Activated effector memory CD4-positive, alpha-beta T cell treated with anti-CD3 and anti-CD28 coated beads, Interleukin-2, amount 50 U/mL, for 16 hours (primary cell): ENCODE measurements around the gene HBG1.
"Not testable (repeated sequence)": the region's sequence is repeated elsewhere in the genome, so short reads cannot be mapped to it uniquely, and the experiment has no call there.

Source experiments
- DNase-seq: peaks from one replicate; pipeline ENCODE4 v3.0.0-alpha.2; 2020

The HBG1 gene

DNA sequence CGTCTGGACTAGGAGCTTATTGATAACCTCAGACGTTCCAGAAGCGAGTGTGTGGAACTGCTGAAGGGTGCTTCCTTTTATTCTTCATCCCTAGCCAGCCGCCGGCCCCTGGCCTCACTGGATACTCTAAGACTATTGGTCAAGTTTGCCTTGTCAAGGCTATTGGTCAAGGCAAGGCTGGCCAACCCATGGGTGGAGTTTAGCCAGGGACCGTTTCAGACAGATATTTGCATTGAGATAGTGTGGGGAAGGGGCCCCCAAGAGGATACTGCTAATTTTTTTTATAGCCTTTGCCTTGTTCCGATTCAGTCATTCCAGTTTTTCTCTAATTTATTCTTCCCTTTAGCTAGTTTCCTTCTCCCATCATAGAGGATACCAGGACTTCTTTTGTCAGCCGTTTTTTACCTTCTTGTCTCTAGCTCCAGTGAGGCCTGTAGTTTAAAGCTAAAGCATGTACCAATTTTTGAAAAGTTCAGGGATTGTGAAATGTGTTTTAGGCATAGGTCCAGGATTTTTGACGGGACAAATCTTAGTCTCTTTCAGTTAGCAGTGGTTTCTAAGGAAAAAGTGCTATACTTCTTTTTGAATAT lies at the start of gene HBG1:
TSS of gene HBG1 (minus strand) at position 51 of the 590 bp plus-strand sequence. CDS start 53 bp downstream, outside the sequence.
- DNase-seq: not testable (repeated sequence)

DNA sequence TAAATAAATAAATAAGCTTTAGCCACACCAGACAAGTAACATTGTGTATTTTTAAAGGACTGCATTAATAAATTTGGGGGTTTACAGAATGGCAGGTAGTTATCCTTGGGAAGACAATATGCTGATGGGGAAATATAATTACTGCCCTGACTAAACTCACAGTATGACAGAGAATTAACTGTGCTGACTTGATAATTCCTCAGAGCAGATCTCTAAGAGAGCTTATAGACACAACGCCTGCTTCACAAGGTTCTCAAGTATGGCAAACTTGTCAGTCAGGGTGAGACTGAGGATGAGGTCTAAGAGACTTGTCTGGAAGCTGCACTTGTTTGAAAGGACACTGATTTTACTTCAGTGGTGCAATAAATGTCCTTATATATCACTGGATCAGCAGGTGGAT lies 48.8 kb upstream of the HBG1 start:
- DNase-seq: no peak

DNA sequence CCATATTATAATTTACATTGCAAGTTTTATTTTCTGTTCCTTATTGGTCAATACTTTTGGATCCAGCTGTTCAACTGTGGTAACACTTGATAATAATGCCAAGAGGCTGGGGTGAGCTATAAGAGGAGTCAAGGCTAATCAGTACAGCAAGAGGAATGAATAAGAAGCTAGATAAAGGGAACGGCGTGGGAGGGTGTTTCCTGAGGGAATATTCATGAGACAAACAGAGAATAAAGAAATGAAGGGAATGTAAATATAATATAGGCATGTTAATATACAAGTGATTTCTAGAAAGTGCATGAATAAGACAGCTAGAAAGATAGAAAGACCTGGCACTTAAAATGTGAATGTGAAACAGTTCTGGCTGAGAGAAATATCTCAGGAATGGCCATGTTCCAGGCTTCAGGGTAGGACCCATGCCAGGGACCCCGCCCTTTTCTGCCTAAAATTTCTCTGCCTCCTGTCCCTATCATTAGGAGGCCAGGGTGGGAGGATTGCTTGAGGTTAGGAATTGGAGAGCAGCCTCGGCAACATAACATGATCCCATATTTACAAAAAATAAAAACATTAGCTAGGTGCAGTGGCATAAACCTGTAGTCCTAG lies 48.2 kb upstream of the HBG1 start:
- no peak for DNase-seq

DNA sequence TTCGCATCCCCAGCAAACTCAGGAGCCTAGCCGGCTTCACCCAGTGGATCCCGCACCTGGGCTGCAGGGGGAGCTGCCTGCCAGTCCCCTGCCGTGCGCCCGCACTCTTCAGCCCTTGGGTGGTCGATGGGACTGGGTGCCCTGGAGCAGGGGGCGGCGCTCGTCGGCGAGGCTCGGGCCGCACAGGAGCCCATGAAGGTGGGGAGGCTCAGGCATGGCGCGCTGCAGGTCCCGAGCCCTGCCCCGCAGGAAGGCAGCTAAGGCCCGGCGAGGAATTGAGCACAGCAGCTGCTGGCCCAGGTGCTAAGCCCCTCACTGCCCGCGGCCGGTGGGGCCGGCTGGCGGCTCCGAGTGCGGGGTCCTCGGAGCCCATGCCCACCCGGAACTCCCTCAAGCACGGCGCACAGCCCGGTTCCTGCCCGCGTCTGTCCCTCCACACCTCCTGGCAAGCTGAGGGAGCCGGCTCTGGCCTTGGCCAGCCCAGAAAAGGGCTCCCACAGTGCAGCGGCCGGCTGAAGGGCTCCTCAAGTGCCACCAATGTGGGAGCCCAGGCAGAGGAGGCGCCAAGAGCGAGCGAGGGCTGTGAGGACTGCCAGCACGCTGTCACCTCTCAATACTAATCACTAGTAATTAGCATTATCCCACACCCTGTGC lies 44.8 kb upstream of the HBG1 start:
- DNase-seq: not testable (repeated sequence)

DNA sequence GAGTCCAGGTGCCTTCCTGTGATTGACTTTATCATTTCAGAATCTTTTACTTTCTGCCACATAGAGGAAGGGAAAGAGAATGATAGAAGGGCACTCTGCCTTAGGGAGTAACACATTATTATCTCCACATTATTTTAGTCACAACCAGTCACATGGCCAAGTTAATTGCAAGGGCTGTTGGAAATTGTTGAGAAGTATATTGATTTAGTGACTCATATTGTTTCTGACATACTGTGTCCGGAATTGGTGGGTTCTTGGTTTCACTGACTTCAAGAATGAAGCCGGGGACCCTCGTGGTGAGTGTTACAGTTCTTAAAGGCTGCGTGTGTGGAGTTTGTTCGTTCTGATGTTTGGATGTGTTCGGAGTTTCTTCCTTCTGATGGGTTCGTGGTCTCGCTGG lies 43.4 kb upstream of the HBG1 start:
- no peak for DNase-seq

DNA sequence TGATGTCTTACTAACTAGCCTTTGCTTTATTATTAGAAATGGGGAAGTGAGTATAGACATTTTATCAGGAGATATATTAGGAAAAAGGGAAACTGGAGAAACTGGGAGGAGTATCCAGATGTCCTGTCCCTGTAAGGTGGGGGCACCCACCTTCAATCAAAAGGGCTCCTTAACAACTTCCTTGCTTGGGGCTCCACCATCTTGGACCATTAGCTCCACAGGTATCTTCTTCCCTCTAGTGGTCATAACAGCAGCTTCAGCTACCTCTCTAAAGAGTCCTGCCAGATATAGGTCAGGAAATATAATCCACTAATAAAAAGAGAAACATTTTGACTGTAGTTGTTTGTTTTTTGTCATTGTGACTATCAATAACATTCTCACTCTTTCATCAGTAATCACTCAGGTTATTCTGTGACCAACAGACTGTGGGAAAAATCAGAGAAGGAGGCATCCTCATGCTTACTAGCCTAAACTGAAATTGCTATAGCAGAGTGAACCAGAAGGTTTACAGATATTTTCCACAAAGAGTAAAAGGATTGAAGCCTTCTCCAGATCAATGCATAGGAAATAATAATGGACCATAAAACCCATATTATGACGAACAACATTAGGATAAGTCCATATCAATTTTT lies 41.7 kb upstream of the HBG1 start:
- no peak for DNase-seq

DNA sequence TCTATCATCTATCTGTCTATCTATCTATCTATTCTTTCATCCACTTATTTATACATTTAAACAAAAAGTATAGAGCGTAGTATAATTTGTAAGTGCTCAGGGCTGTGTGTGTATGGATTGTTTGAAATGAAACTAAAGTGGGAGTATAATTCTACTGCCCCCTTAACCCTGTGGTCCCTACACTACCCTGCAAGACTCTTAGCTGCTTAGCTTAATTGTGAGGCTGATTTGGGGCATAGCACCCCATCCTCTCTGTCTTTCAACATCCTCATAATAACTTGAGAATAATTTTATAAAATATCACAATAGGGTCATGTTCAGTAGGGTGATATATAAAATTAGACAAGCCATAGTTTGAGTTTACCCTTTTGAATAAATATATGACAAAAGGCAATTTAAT lies 40.4 kb upstream of the HBG1 start:
- no peak for DNase-seq

DNA sequence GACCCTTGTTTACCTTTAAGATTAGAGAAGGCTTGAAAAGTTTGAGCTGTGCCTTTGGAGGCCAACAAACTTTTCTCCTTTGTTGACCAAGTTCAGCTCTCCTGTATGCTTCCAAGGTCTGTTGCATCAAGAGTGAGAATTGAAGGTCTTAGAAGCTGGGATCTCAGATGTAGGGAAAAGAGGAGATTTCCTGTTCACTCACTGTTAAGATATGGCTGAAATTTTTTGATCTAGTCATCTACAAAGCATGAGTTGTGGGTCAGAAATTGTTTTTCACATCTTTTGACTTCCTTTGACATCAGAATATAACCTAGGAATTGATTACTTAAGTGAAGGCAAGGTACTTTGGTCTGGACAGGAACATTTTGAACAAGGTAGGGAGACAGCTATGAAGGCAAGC lies 40.0 kb upstream of the HBG1 start:
- no peak for DNase-seq

DNA sequence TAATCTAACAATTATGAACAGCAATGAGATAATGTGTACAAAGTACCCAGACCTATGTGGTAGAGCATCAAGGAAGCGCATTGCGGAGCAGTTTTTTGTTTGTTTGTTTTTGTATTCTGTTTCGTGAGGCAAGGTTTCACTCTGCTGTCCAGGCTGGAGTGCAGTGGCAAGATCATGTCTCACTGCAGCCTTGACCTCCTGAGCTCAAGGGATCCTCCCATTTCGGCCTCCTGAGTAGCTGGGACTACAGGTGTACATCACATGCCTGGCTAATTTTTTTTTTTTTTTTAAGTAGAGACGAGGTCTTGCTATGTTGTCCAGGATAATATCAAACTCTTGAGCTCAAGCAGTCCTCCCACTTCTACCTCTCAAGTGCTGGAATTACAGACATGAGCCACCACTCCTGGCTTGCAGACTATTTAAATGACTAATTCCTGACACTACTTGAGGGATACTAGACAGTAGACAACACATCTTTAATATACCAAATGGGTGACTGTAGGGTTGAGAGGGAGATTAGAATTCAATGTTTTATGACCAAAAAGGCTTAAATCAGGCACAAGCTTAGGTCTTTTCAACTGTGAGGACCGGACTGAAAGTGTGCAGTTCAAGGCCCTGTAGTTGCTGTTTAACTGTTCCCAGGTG lies 39.4 kb upstream of the HBG1 start:
- DNase-seq: no peak

DNA sequence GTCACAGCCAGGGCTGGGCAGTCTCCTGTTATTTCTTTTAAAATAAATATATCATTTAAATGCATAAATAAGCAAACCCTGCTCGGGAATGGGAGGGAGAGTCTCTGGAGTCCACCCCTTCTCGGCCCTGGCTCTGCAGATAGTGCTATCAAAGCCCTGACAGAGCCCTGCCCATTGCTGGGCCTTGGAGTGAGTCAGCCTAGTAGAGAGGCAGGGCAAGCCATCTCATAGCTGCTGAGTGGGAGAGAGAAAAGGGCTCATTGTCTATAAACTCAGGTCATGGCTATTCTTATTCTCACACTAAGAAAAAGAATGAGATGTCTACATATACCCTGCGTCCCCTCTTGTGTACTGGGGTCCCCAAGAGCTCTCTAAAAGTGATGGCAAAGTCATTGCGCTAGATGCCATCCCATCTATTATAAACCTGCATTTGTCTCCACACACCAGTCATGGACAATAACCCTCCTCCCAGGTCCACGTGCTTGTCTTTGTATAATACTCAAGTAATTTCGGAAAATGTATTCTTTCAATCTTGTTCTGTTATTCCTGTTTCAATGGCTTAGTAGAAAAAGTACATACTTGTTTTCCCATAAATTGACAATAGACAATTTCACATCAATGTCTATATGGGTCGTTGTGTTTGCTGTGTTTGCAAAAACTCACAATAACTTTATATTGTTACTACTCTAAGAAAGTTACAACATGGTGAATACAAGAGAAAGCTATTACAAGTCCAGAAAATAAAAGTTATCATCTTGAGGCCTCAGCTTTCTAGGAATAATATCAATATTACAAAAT lies 38.6 kb upstream of the HBG1 start:
- no peak for DNase-seq

DNA sequence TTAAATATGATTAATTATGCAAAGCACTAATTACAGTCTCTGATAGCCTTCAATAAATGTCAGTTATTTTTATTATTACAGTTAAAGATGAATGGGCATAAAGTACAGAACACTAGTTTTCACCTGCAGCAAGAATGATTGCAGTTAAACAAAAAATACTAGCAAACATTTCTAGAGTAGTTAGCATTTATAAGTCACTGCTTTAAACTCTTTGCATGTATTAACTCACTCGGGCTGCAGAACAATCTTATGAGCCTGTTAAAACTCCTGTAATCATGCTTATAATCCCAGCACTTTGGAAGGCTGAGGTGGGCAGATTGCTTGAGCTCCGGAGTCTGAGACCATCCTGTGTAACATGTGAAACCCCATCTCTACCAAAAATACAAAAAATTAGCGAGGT lies 37.2 kb upstream of the HBG1 start:
- no peak for DNase-seq

DNA sequence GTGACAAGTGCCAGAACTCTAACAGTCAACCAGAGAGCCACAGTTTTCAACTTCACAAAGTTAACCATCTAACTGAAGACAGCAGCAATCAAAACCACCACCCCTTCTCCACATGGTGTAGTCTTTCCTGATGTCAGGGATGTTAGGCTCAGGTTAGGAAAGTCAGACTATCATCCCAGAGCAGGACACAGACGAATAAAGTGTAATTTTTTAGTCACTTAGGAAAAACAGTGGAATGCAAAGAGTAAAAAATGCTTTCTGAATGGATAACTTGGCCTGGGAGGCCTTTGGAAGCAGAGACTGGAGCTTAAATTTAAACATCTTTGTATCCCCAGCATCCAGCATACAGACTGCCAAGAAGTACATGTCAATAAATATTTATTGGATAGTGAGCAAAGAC lies 36.7 kb upstream of the HBG1 start:
- DNase-seq: no peak

DNA sequence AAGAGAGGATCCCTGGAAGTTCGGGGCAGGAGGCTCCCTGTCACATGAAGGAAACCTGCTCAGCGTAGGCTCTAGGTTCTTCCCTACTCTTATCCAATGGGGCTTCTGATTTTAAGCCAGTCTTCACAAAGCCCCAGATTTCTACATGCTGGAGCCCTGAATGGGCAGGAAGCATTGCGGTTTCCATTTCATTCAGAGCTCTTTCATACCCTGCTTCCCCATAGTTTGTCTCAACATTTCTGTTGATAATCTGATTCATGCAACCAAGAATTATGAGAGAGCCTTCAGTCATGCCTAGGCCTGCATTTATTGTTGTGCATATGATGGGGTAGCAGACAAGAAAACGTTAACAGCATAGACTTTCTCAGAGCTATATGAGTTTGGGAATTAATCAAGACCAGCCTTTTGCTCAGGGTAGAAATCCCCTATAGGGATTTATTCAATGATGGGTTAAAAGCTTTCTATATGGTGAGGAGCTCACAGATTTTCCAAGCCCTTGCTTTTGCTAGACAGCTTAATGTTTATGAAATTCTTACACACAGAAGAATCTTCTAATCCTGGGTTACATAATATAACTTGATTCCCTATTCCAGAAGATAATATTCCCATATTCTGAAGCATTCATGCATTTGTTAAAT lies 36.2 kb upstream of the HBG1 start:
- DNase-seq: no peak

DNA sequence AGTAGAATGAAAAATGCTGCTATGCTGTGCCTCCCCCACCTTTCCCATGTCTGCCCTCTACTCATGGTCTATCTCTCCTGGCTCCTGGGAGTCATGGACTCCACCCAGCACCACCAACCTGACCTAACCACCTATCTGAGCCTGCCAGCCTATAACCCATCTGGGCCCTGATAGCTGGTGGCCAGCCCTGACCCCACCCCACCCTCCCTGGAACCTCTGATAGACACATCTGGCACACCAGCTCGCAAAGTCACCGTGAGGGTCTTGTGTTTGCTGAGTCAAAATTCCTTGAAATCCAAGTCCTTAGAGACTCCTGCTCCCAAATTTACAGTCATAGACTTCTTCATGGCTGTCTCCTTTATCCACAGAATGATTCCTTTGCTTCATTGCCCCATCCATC lies 35.0 kb upstream of the HBG1 start:
- no peak for DNase-seq

DNA sequence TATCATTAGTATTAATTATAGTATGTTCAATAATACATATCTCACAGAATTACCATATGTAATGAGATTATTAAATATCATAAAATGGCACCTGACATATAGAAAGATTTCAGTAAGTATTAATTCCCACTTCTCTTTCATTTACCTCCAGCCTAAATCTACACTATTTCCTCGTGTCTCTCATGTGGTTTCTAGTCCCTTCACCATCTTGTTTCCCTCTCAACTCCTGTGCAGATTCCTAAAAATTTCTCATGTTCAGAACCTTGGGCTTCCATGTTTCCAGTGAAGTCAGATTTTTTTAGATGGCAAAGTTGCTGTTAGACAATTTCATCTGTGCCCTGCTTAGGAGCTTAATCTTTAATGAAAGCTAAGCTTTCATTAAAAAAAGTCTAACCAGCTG lies 34.2 kb upstream of the HBG1 start:
- DNase-seq: no peak

DNA sequence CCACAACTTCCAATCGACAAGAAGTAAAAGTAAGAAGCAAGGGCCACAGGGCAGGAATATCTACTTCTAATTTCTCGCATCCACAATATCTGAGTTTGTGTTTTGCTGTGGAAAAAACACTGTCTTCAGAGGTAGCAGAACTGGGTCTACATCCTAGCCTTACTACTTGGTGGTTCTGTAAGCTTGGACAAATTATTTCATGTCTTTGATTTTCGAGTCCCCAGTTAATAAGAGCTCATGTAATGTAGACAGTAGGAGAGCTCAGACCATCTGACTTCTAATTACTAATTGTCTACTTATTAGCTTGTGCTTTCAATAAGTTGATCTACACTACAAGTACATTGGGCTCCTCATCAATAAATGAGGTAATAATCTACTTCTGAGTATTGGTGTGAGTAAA lies 33.4 kb upstream of the HBG1 start:
- no peak for DNase-seq

DNA sequence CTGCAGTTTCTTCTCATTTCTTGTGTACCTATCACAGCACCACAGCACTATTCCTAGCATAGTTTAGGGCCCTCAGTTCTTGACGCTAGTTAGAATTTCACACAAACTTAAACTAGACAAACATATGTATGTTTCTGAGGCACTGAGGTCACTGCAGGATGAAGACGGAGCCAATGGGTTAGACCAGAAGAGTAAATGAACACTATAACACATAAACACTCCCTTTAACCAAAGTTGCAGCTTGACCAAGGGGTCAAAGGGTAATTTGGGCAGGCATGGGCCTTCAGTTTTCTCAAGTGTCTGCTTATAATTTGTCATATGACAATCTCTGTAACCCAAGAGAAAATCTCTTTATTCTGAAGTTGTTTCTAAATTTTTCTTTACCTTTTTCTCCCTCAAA lies 33.0 kb upstream of the HBG1 start:
- DNase-seq: no peak

DNA sequence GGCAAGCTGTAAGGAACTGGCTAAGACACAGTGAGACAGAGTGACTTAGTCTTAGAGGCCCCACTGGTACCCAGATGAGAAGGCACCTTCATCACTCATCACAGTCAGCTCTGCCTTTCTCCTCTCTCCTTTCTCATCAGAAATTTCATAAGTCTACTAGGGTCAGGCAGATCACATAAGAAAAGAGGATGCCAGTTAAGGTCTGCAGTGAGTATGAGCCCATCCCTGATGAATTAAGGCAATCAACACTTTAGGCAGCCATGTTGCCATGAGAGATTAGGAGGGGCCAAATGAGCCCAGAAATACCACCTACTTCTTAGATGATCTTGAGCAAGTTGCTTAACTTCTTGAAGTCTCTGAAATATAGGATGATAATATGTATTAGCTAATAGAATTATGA lies 31.9 kb upstream of the HBG1 start:
- no peak for DNase-seq

DNA sequence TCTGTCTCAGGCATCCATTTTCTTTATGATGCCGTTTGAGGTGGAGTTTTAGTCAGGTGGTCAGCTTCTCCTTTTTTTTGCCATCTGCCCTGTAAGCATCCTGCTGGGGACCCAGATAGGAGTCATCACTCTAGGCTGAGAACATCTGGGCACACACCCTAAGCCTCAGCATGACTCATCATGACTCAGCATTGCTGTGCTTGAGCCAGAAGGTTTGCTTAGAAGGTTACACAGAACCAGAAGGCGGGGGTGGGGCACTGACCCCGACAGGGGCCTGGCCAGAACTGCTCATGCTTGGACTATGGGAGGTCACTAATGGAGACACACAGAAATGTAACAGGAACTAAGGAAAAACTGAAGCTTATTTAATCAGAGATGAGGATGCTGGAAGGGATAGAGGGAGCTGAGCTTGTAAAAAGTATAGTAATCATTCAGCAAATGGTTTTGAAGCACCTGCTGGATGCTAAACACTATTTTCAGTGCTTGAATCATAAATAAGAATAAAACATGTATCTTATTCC lies 31.0 kb upstream of the HBG1 start:
- no peak for DNase-seq

DNA sequence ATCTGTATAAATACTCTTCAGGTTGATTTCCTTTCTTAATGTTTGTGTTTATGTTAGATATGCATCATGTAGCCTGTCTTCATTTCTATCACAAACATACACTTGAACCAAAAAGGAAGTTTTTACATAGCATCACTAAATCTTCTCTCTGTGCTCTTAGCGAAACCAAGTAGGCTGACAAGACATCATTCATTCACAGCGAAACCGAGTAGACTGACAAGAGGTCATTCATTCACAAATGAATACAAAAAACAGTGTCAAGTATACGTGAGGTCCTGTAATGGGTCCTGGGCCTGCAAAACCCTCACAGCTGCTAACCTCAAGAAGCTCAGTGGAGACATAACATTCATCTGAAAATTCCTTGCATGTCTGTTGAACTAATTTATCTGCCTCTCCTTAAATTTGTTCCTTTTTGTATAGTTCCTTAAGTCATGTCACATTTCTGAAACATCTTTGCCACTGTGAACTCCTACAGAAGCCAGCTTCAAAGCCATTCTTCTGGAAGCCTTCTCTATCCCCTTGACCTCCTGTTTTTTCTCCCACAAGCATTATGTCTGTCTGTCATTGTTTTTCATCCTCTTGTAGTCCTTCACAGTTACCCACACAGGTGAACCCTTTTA lies 29.9 kb upstream of the HBG1 start:
- no peak for DNase-seq

DNA sequence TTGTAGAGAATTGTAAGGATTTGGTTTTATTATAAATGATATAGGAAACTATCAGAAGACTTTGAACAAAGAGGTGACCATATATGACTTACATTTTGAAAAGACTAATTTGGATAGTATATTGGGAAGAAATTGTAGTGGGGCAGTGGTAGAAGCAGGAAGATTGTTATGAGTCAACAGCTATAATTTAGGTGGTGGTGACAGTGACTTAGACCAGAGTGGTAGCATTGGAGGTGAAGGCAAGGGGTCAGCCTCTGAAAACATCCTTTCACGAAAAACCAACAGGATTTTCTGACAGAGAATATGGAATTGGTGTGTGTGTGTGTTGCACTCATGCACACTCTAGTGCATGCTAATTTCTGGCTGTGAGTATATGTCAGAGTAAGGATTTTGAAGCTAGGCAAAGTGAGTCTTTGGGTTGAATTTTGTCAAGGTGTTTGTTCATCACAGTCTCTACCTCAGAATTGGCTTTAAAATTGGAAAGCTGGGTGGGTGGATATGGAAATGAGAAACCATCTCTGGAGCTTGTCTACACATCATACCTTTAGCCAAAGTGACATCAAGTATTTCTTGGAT lies 28.2 kb upstream of the HBG1 start:
- DNase-seq: no peak
